Stimulated activated CD4-positive, alpha-beta T cell treated with anti-CD3 and anti-CD28 coated beads, Interleukin-2, amount 100 ng/mL, for 24 hours (primary cell): ENCODE measurements around the gene LPCAT1.
"Not testable (repeated sequence)": the region's sequence is repeated elsewhere in the genome, so short reads cannot be mapped to it uniquely, and the experiment has no call there.

Source experiments
- DNase-seq, 2 donors: peaks; one replicate each; pipeline ENCODE4 v3.0.0-alpha.2; 2020

The LPCAT1 gene

DNA sequence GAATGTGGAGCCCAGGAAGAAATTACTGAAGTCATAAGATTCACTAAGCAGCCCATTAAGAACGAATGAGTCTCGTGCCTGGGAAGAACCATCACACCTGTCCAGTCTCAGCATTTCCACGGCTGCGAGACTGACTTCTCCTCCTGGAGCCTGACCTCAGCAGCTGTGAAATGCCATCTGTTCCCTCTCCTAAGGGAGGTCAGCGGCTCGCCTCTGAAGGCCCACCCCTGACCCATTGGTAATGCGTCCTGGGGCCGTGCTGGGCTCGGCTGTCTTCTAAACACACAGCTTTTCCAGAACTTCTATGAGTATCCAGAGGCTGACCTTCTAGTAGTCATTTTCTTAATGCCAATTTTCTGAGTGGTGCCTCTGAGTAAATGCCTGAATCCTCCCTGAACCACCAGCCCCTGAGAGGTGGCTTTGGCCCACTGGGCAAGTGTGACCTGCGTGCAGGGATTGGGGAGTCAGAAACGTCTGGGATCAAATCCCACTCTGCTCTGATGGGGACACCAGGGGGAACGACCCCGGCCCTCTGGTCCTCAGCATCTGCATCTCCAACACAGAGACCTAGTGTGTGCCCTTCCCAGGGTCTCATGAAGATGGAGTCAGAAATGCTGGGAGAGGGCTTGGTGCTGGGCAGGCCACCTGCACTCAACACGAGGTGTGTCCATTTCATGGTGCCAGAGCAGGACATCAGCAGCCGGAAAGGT is 84.2 kb downstream of the LPCAT1 start:
- no peak for DNase-seq

DNA sequence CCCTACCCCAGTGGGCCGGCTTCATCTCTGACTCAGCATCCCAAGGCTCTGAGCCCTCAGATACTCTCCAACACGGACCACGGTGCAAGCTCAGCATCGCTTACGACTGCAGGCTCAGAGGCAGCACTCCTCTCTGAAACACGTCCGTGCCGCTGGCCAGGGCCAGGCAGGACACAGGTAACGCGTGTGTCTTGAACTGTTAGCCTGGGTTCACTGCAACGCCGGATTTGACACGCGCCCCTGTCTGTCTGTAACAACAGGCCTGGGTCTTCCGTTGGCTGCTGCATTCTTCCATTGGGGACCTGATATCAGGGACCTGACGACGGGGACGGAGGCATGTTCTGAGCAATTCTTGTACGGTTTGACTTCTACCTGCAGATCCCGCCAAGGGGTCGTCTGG is 84.9 kb downstream of the LPCAT1 start:
- DNase-seq, result no peak

- DNase-seq, result no peak
Observed at GRCh38 chr5:1437876-1438559, 85.7 kb downstream of the LPCAT1 start.

DNA sequence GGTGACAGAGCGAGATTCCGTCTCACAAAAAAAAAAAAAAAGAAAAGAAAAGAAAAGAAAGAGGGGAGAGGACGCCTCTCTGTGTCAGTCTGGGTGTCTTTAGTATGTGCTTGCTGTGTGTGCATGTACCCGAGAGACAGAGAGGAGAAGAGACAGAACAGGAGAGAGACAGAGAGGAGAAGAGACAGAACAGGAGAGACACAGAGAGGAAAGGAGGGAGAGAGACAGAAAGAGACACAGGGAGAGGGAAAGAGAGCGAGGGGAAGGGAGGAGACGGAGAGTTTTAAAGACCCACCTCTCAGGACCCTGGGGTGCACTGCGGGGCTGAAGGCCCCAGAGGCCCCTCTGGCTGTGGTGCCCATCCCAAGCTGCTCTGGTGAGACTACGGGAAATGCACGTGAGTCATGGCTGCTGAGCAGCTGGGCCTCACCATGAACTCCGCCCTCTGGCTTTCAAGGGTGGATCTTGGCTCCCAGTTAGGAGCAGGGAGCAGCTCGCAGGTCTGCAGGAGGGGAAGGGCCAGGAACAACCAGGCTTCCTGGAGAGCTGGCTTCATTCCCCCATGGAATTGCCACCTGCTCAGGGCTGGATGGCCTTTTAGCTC is 86.4 kb downstream of the LPCAT1 start:
- DNase-seq, result no peak

DNA sequence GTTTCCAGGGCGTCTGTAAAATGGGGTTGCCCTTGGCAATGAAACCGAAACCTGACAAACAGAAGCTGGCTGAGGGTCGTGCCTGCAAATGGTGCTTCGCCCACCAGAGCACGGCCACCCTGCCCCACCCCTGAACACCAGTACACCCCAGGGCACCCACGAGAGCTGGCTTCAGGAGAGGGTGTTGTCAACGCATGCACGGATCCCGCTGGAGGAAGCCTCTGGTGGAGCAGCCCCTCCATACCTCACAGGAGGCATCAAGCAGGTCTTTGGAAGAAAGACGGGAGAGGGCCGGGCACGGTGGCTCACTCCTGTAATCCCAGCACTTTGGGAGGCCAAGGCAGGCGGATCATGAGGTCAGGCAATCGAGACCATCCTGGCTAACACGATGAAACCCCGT is 87.1 kb downstream of the LPCAT1 start:
- no peak for DNase-seq

- no peak for DNase-seq
Observed at GRCh38 chr5:1436036-1436435, 87.7 kb downstream of the LPCAT1 start.

GRCh38 chr5:1435369-1435768 is 88.4 kb downstream of the LPCAT1 start:
- DNase-seq, result no peak

GRCh38 chr5:1432296-1432695 is 91.5 kb downstream of the LPCAT1 start:
- DNase-seq, result no peak

DNA sequence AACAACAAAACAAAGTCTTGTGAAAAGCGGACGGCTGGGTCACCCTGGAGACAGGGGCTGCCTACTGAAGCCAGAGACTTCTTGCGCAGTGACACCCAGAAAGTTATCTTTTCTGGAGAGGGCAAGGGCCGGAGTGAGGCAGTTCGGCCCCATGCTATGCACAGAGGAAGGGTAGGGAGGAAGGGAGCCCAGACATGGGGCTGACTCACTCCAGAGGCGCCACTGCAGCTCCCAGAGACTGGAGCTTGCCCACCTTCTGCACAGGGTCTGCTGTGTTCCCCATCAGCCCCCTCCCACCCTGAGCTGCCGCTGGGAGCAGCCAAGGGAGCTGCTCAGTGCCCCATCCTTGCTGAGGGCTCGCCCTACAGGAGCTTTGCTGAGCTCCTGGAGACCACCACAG is 91.9 kb downstream of the LPCAT1 start:
- no peak for DNase-seq

DNA sequence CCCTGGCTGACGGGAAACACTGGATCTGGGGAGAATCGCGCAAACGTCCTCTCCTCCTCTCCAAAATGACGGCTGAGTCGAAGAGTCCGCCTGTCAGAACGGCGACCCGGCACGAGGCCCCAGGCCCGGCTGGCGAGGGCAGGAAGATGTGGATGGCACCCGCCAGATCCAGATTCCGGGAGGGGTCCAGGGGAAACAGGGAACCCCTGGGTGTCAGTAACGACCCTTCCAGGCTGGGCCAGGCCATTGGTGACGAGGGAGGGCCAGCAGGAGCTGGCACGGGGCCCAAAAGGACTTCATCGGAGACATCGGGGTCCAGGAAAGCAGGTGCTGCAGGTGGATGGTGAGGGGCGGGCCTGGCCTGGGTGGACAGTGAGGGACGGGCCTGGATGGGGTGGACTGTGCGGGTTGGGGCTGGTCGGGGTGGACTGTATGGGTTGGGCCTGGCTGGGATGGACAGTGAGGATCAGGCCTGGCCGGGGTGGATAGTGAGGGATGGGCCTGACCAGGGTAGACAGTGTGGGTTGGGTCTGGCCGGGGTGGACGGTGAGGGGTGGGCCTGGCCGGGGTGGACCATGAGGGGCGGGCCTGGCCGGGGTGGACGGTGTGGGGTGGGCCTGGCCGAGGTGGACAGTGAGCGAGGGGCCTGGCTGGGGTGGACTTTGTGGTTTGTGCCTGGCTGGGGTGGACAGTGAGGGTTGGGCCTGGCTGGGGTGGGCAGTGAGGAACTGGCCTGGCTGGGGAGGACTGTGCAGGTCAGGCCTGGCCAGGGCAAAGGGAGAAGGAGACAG is 92.5 kb downstream of the LPCAT1 start:
- DNase-seq, result no peak

- DNase-seq, result no peak
Observed at GRCh38 chr5:1430121-1430795, 93.5 kb downstream of the LPCAT1 start.

- no peak for DNase-seq
Observed at GRCh38 chr5:1429496-1429895, 94.3 kb downstream of the LPCAT1 start.

- DNase-seq, result no peak
Observed at GRCh38 chr5:1429066-1429465, 94.7 kb downstream of the LPCAT1 start.

GRCh38 chr5:1428107-1428506 is 95.7 kb downstream of the LPCAT1 start:
- no peak for DNase-seq

DNA sequence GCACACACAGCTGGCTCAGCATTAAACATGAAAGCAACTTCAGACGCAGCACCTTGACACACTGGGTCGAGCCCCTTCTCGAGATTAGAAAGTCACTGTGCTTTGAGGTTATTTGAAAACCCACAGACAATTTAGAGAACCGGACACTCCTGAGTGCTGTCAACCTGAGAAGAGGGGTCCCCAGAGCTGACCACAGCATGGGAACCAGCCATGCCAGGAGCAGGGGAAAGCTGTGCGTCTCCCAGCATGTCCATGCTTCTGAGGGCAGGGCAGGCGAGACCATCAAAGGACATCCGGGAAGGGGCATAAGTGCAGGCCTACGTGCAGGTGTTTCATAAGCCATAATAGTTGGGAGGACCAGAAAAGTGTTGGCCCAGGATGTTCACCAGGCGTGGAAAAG is 99.0 kb downstream of the LPCAT1 start:
- DNase-seq, result no peak

GRCh38 chr5:1423901-1424603 is 99.7 kb downstream of the LPCAT1 start:
- no peak for DNase-seq

DNA sequence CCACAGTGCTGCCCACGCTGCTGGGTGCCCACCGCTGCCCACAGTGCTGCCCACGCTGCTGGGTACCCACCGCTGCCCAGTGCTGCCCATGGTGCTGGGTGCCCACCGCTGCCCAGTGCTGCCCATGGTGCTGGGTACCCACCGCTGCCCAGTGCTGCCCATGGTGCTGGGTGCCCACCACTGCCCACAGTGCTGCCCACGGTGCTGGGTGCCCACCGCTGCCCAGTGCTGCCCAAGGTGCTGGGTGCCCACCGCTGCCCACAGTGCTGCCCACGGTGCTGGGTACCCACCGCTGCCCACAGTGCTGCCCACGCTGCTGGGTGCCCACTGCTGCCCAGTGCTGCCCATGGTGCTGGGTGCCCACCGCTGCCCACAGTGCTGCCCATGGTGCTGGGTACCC is 101.2 kb downstream of the LPCAT1 start:
- not testable (repeated sequence) for DNase-seq

GRCh38 chr5:1421521-1422341 is 102.0 kb downstream of the LPCAT1 start:
- DNase-seq, result no peak

GRCh38 chr5:1420211-1421195 is 103.3 kb downstream of the LPCAT1 start:
- no peak for DNase-seq
